GM12878 (cell line): ENCODE measurements around the gene ARMC6. TPM values are rescaled to one million over a fixed set of nuclear protein-coding genes. Genes with fewer than 3 reads are reported as not detected.

Source experiments
- ATF7 ChIP-seq: fragments of 450-650 bp; IDR thresholded peaks from 2 replicates; pipeline ENCODE4 v1.6.1; 2016; ENCODE audit warnings: low read depth, mild to moderate bottlenecking
- CHD1 ChIP-seq: IDR thresholded peaks from 2 replicates; pipeline ENCODE4 v1.6.1; 2012; ENCODE audit warnings: low read depth, low read length, improper control_type of control experiment
- CREB1 ChIP-seq: IDR thresholded peaks from 2 replicates; pipeline ENCODE4 v1.6.1; 2012; ENCODE audit warnings: low read depth, mild to moderate bottlenecking, inconsistent platforms
- CREM ChIP-seq: IDR thresholded peaks from 2 replicates; pipeline ENCODE4 v1.6.1; 2014; ENCODE audit warnings: antibody characterized with exemption, low read depth
- EP300 ChIP-seq, 2 experiments: fragments of 150-350 bp in 1 of 2; IDR thresholded peaks; 2 replicates each; pipeline ENCODE4 v1.6.1; 2011 to 2012; ENCODE audit warnings: low read depth in 2 of 2, low read length in 2 of 2, borderline replicate concordance in 1 of 2, improper control_type of control experiment in 1 of 2, inconsistent platforms in 1 of 2; ENCODE audit not compliant: control insufficient read depth in 1 of 2
- HCFC1 ChIP-seq: fragments of 150-350 bp; IDR thresholded peaks from 2 replicates; pipeline ENCODE4 v1.6.1; 2014; ENCODE audit warnings: low read length
- HDGF ChIP-seq: fragments of 450-650 bp; IDR thresholded peaks from 2 replicates; pipeline ENCODE4 v1.6.1; 2016; ENCODE audit warnings: antibody characterized with exemption
- IRF3 ChIP-seq: fragments of 450-650 bp; IDR thresholded peaks from 2 replicates; pipeline ENCODE4 v1.6.1; 2014; ENCODE audit warnings: mild to moderate bottlenecking
- IRF5 ChIP-seq: fragments of 450-650 bp; IDR thresholded peaks from 2 replicates; pipeline ENCODE4 v1.6.1; 2017; ENCODE audit warnings: borderline replicate concordance
- MTA3 ChIP-seq: IDR thresholded peaks from 2 replicates; pipeline ENCODE4 v1.6.1; 2012; ENCODE audit warnings: low read length, inconsistent platforms, borderline replicate concordance
- NBN ChIP-seq: fragments of 450-650 bp; IDR thresholded peaks from 2 replicates; pipeline ENCODE4 v1.6.1; 2016
- NFIC ChIP-seq: IDR thresholded peaks from 2 replicates; pipeline ENCODE4 v1.6.1; 2012; ENCODE audit warnings: low read depth, mild to moderate bottlenecking, inconsistent platforms, low read length, moderate library complexity
- PAX8 ChIP-seq: fragments of 450-650 bp; IDR thresholded peaks from 2 replicates; pipeline ENCODE4 v1.6.1; 2017; ENCODE audit warnings: mild to moderate bottlenecking, moderate library complexity
- POLR2AphosphoS5 ChIP-seq: IDR thresholded peaks from 2 replicates; pipeline ENCODE4 v1.6.1; 2011; ENCODE audit warnings: mild to moderate bottlenecking, low read length, inconsistent platforms
- RB1 ChIP-seq: fragments of 450-650 bp; formaldehyde crosslinking; IDR thresholded peaks from 2 replicates; pipeline ENCODE4 v1.6.1; 2017; ENCODE audit warnings: mild to moderate bottlenecking, borderline replicate concordance
- RUNX3 ChIP-seq: IDR thresholded peaks from 2 replicates; pipeline ENCODE4 v1.6.1; 2012; ENCODE audit warnings: low read length, inconsistent platforms
- SMAD5 ChIP-seq: IDR thresholded peaks from 2 replicates; pipeline ENCODE4 v1.6.1; 2016; ENCODE audit warnings: antibody characterized with exemption, low read depth
- STAT1 ChIP-seq: fragments of 450-650 bp; conservative IDR thresholded peaks from 2 replicates; pipeline ENCODE4 v1.6.1; 2014; ENCODE audit warnings: antibody characterized with exemption, mild to moderate bottlenecking
- STAT3 ChIP-seq: IDR thresholded peaks from 2 replicates; pipeline ENCODE4 v1.6.1; 2011; ENCODE audit warnings: low read depth, low read length, improper control_type of control experiment
- TCF12 ChIP-seq: IDR thresholded peaks from 2 replicates; pipeline ENCODE4 v1.6.1; 2011; ENCODE audit warnings: low read depth, mild to moderate bottlenecking, low read length
- ZBTB40 ChIP-seq: fragments of 450-650 bp; IDR thresholded peaks from 2 replicates; pipeline ENCODE4 v1.6.1; 2016; ENCODE audit warnings: mild to moderate bottlenecking, moderate library complexity, borderline replicate concordance
- polyA plus RNA-seq, 11 experiments: library from polyadenylated mRNA; depleted of rRNA in 4 of 11; unstranded in 6 of 11; stranded (reverse) in 5 of 11; fragments of >200 nt; fragmentation: Nextera tagmentation in 4 of 11; fragmentation: Illumina TruSeq in 1 of 11; extraction: Ambion mirVana in 4 of 11; extraction: Trizol in 1 of 11; gene quantifications; 1 replicate in 1 of 11; 2 replicates in 10 of 11; pipeline versions ENCODE4 v1.2.1 to v1.2.3, GENCODE V29; 2011 to 2016; ENCODE audit warnings: inconsistent platforms in 2 of 11, missing spikeins in 2 of 11, low read depth in 1 of 11
- total RNA-seq, 4 experiments: library from RNA; depleted of rRNA in 3 of 4; stranded (reverse); fragments of >200 nt in 3 of 4; fragmentation: Illumina TruSeq in 1 of 4; extraction: Trizol in 1 of 4; gene quantifications; 2 replicates each; pipeline versions ENCODE4 v1.2.1 to v1.2.3, GENCODE V29; 2013 to 2021
- TF ChIP-seq, protein P1 (sequence below): IDR thresholded peaks from 2 replicates; pipeline ENCODE4 v1.6.1; 2011; ENCODE audit warnings: mild to moderate bottlenecking, low read depth, low read length, moderate library complexity; ENCODE audit not compliant: insufficient replicate concordance
- TF ChIP-seq, protein P2 (sequence below): IDR thresholded peaks from 2 replicates; pipeline ENCODE4 v1.6.1; 2012; ENCODE audit warnings: low read depth, low read length, improper control_type of control experiment

ARMC6 gene
- total and polyA plus RNA-seq, 10 of the 15 experiments (the other 5 are each of a cell fraction or from before 2014, with no cell fraction given), result 1.1 to 64.4 (median 41.6) TPM

- TF ChIP-seq SMAD5 (0 out of 2 replicates have a peak, but pooled peaks have one; percentile 45), PAX8 (no peak), POLR2AphosphoS5 (peak; percentile 50; the same call in 1 of the 2 replicates), TCF12 (no peak), CREB1 (peak; percentile 41; the same call in 1 of the 2 replicates), NFIC (no peak), CREM (0 out of 2 replicates have a peak, but pooled peaks have one; percentile 31), CHD1 (no peak), ATF7 (0 out of 2 replicates have a peak, but pooled peaks have one; percentile 22), MTA3 (no peak), IRF5 (no peak), NBN (0 out of 2 replicates have a peak, but pooled peaks have one; percentile 41), STAT1 (no peak), EP300 (IDR thresholded peaks at IDR 0.05; ENCODE audit: borderline replicate concordance in 1 of 2, control insufficient read depth in 1 of 2, low read depth in 2 of 2, low read length in 2 of 2) (no peak), HCFC1 (no peak), RB1 (no peak), ZBTB40 (no peak), RUNX3 (peak; percentile 26), STAT3 (no peak), HDGF (peak; percentile 73; the same call in 1 of the 2 replicates), IRF3 (no peak)
- TF ChIP-seq, protein P1, sequence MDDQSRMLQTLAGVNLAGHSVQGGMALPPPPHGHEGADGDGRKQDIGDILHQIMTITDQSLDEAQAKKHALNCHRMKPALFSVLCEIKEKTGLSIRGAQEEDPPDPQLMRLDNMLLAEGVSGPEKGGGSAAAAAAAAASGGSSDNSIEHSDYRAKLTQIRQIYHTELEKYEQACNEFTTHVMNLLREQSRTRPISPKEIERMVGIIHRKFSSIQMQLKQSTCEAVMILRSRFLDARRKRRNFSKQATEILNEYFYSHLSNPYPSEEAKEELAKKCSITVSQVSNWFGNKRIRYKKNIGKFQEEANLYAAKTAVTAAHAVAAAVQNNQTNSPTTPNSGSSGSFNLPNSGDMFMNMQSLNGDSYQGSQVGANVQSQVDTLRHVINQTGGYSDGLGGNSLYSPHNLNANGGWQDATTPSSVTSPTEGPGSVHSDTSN, result peak; percentile 88
- TF ChIP-seq, protein P2, sequence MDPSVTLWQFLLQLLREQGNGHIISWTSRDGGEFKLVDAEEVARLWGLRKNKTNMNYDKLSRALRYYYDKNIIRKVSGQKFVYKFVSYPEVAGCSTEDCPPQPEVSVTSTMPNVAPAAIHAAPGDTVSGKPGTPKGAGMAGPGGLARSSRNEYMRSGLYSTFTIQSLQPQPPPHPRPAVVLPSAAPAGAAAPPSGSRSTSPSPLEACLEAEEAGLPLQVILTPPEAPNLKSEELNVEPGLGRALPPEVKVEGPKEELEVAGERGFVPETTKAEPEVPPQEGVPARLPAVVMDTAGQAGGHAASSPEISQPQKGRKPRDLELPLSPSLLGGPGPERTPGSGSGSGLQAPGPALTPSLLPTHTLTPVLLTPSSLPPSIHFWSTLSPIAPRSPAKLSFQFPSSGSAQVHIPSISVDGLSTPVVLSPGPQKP, result no peak
Observed at GRCh38 chr19:19034204-19034624, 811 bp downstream of the ARMC6 start (continued).
